GM13977 (cell line): ENCODE results near the gene GGACT.
"Not testable (repeated sequence)": the region's sequence is repeated elsewhere in the genome, so short reads cannot be mapped to it uniquely, and the experiment has no call there.

Experiments
- DNase-seq: peaks from one replicate; pipeline ENCODE4 v3.0.0; 2012; ENCODE audit warnings: low spot score
- CTCF ChIP-seq: IDR thresholded peaks from 2 replicates; pipeline ENCODE4 v1.5.1; 2012; ENCODE audit warnings: mild to moderate bottlenecking, control low read depth; ENCODE audit not compliant: insufficient read depth; ENCODE audit errors: extremely low read depth, missing control alignments
- in situ Hi-C: fragments of 300-500 bp; cut with MboI; formaldehyde crosslinking; loops from one replicate; pipeline ENCODE4 v1.12.0; 2022; ENCODE audit warnings: low sequenced_read_pairs, low pct_unique_long_range_greater_than_20kb, mixed read lengths, inconsistent platforms; ENCODE audit not compliant: unreplicated experiment

The GGACT gene

GRCh38 chr13:100633461-100633860 is 44.9 kb upstream of the GGACT start:
- no peak for DNase-seq
- in situ Hi-C loops: no loop called here
- no peak for TF ChIP-seq CTCF

DNA sequence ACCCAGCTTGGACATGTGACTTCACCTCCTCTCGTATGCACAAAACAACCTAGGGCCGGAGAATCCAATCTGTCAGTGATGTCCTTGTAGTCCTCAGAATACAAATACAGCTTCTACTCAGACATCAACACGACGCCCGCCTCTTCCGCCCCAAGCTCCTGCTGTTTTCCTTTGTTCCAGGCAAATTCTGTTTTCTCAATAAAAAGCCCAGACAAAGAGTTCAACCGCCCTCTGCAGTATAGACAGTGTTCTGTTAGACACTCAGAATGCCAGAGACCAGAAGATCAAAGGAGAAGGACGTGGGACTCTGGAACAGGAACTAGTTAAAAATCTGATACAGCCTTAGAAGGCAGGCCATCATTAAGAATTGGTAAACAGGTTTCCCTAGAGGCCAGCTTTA is 42.0 kb upstream of the GGACT start:
- no peak for TF ChIP-seq CTCF
- in situ Hi-C loops: no loop called here
- DNase-seq: no peak

GRCh38 chr13:100627120-100627519 is 38.5 kb upstream of the GGACT start:
- in situ Hi-C loops: no loop called here
- DNase-seq: no peak
- no peak for TF ChIP-seq CTCF

GRCh38 chr13:100625447-100625846 is 36.9 kb upstream of the GGACT start:
- in situ Hi-C loops: no loop called here
- no peak for TF ChIP-seq CTCF
- DNase-seq: no peak

DNA sequence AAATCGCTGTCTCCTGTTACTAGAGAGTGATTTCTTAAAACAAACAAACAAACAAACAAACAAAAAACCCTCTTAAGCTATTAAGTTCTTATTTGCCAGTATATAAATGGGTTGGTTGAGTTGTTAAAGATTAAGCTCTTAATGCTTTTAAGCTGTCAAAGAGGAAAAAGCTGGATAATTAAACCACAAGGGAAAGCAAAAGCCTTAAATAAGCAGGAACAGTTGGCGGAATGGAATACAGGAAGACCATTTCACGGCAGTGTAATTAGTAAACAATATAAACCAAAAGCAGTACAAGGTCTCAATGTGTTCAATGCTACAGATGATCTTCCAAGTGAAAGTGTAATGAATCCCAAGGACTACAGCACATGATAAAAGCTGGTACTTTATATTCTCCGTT is 32.2 kb upstream of the GGACT start:
- TF ChIP-seq CTCF: no peak
- in situ Hi-C loops: no loop called here
- DNase-seq: no peak

- in situ Hi-C loops: no loop called here
- DNase-seq: no peak
- TF ChIP-seq CTCF: no peak
Measured at GRCh38 chr13:100619940-100620339, 31.4 kb upstream of the GGACT start.

- in situ Hi-C loops: not testable (repeated sequence)
Measured at GRCh38 chr13:100618897-100619296, 30.3 kb upstream of the GGACT start.

DNA sequence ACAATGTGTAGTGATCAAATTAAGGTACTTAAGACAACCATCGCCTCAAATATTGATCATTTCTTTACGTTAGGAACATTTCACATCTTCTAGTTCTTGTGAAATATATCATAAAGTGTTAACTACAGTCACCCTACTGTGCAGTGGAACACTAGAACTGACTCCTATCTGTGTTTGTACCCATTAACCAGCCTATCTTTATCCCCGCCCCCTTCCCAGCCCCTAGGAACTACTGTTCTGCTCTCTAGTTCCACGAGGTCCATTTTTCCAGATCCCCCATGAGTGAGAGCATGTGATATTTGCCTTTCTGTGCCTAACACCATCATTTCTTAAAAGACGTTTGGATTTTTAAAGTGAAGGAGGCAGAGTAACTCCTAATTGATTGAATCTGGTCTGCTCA is 24.4 kb upstream of the GGACT start:
- TF ChIP-seq CTCF: no peak
- in situ Hi-C loops: no loop called here
- DNase-seq: no peak

More at GRCh38 chr13:100618897-100619296, 30.3 kb upstream of the GGACT start:
- DNase-seq: not testable (repeated sequence)
